Measurements from ENCODE around the gene RCE1. TPM values are rescaled to one million over a fixed set of nuclear protein-coding genes. Genes with fewer than 3 reads are reported as not detected.

RCE1 gene
- total RNA-seq, 1 experiment from 2014 or later = 43.7 TPM

- H3K36me3 ChIP-seq (ENCODE audit: control insufficient read depth, insufficient read depth, low read length) = no peaks in the 10 kb centered on the region
- peaks cover 10% of the 10 kb centered on the region for H3K4me1 ChIP-seq (ENCODE audit: control insufficient read depth, insufficient read depth, low read length)
- no peaks in the 10 kb centered on the region for H3K27me3 ChIP-seq (ENCODE audit: control insufficient read depth, insufficient read depth, low read length)
- ChIA-PET CTCF (interaction anchor here (0.6 kb wide), 2 partner anchors 105 to 128 kb away, joined by 3 read pairs; no protein-coding TSS in a partner anchor), POLR2A (interaction anchor here (0.6 kb wide), 3 partner anchors 51 to 200 kb away, joined by 3 to 6 read pairs (median 4); partner anchors contain the start of gene RCE1)
- peaks cover 6% of the 10 kb centered on the region; the same call in 1 of the 2 replicates for H3K9me3 ChIP-seq (ENCODE audit: control insufficient read depth, insufficient read depth, low read depth, low read length)
- DNase-seq (ENCODE audit: low read depth, low spot score) (no peak), ATAC-seq (no peak)
- no peak overlapping the region for H3K27ac ChIP-seq (ENCODE audit: low read length)
- intact Hi-C loops (cut with micrococcal nuclease; ENCODE audit: unreplicated experiment) (no loop called here), in situ Hi-C loops (cut with HindIII; ENCODE audit: low pct_unique_long_range_greater_than_20kb, low sequenced_read_pairs) (no loop called here)
- BruUV-seq (replicated peaks) = no TSS peak
- TF ChIP-seq CTCF (IDR thresholded peaks at IDR 0.05) (no peak), POLR2AphosphoS5 (IDR thresholded peaks at IDR 0.05; ENCODE audit: low read depth, low read length) (no peak), TCF7L2 (IDR thresholded peaks at IDR 0.05; ENCODE audit: low read depth, low read length) (no peak), SIN3A (IDR thresholded peaks at IDR 0.05; ENCODE audit: borderline replicate concordance, insufficient read depth, low read depth, low read length) (no peak)
- TF ChIP-seq, protein P1, sequence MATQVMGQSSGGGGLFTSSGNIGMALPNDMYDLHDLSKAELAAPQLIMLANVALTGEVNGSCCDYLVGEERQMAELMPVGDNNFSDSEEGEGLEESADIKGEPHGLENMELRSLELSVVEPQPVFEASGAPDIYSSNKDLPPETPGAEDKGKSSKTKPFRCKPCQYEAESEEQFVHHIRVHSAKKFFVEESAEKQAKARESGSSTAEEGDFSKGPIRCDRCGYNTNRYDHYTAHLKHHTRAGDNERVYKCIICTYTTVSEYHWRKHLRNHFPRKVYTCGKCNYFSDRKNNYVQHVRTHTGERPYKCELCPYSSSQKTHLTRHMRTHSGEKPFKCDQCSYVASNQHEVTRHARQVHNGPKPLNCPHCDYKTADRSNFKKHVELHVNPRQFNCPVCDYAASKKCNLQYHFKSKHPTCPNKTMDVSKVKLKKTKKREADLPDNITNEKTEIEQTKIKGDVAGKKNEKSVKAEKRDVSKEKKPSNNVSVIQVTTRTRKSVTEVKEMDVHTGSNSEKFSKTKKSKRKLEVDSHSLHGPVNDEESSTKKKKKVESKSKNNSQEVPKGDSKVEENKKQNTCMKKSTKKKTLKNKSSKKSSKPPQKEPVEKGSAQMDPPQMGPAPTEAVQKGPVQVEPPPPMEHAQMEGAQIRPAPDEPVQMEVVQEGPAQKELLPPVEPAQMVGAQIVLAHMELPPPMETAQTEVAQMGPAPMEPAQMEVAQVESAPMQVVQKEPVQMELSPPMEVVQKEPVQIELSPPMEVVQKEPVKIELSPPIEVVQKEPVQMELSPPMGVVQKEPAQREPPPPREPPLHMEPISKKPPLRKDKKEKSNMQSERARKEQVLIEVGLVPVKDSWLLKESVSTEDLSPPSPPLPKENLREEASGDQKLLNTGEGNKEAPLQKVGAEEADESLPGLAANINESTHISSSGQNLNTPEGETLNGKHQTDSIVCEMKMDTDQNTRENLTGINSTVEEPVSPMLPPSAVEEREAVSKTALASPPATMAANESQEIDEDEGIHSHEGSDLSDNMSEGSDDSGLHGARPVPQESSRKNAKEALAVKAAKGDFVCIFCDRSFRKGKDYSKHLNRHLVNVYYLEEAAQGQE (IDR thresholded peaks at IDR 0.05; ENCODE audit: insufficient read depth in 1 of 2, low read depth in 2 of 2, low read length in 1 of 2) = no peak
- H3K4me3 ChIP-seq (ENCODE audit: low read depth in 2 of 2, low read length in 2 of 2) = no peak overlapping the region
These were observed 50.9 kb downstream of the RCE1 start for GRCh38 chr11:66894141-66894540.

Other genes starting within 250 kb of the RCE1 start
- 93.9 TPM for gene RBM14, start 226.8 kb upstream of the RCE1 start, total RNA-seq (2021; ENCODE audit: unreplicated experiment)
- gene RBM4, start 204.7 kb upstream of the RCE1 start, total RNA-seq (2021; ENCODE audit: unreplicated experiment) = 195 TPM
- 33.6 TPM for gene RBM4B, start 165.6 kb upstream of the RCE1 start, total RNA-seq (2021; ENCODE audit: unreplicated experiment)
- 7.3 TPM for gene SPTBN2, start 114.2 kb upstream of the RCE1 start, total RNA-seq (2021; ENCODE audit: unreplicated experiment)
- gene LRFN4, start 13.6 kb downstream of the RCE1 start, total RNA-seq (2021; ENCODE audit: unreplicated experiment) = 56.7 TPM
- gene PC, start 114.9 kb downstream of the RCE1 start, total RNA-seq (2021; ENCODE audit: unreplicated experiment) = 12.8 TPM
- 0.28 TPM for gene C11orf86, start 131.9 kb downstream of the RCE1 start, total RNA-seq (2021; ENCODE audit: unreplicated experiment)
- gene SYT12, start 179.7 kb downstream of the RCE1 start, total RNA-seq (2021; ENCODE audit: unreplicated experiment) = 0.62 TPM
- gene RHOD, start 213.4 kb downstream of the RCE1 start, total RNA-seq (2021; ENCODE audit: unreplicated experiment) = 33.5 TPM

Measured in Panc1 (cell line).